IMR-90 (cell line): ENCODE data around the gene RNFT1. TPM values are rescaled to one million over a fixed set of nuclear protein-coding genes. Genes with fewer than 3 reads are reported as not detected.
"Not testable (repeated sequence)": the region's sequence is repeated elsewhere in the genome, so short reads cannot be mapped to it uniquely, and the experiment has no call there.

Experiments used
- ATAC-seq: fragments of 200-7000 bp; cut with Tn5 transposase; 2 replicates; pipeline ENCODE4 v1.9.1; 2020; ENCODE audit warnings: low read depth, mild to moderate bottlenecking, moderate library complexity
- BruUV-seq: library from RNA; stranded (reverse); fragments of 400-500 nt; replicated peaks from 2 replicates; lab custom pipeline; 2021; lab: Mats Ljungman, UMichigan
- CTCF ChIA-PET: fragments of 300-600 bp; formaldehyde crosslinking; extraction: SDS; loops from one replicate; lab custom pipeline; 2021; ENCODE audit warnings: antibody characterized with exemption; lab: Yijun Ruan, JAX
- POLR2A ChIA-PET: fragments of 300-600 bp; sonication (Branson Sonifier 250); formaldehyde crosslinking; loops from one replicate; lab custom pipeline; 2022; ENCODE audit warnings: antibody characterized with exemption; ENCODE audit not compliant: unreplicated experiment; lab: Charles Lee
- DNase-seq: peaks from one replicate; pipeline ENCODE4 v3.0.0; 2013
- H2AFZ ChIP-seq: replicated peaks from 2 replicates; pipeline ENCODE3; 2013; ENCODE audit warnings: low read length, mild to moderate bottlenecking; ENCODE audit not compliant: poor library complexity
- H2AK5ac ChIP-seq: 2 replicates; pipeline ENCODE4 v1.6.1; 2013; ENCODE audit warnings: low read depth, low read length, inconsistent platforms
- H2AK9ac ChIP-seq: replicated peaks from 2 replicates; pipeline ENCODE3; 2013; ENCODE audit warnings: mild to moderate bottlenecking, low read depth, low read length, moderate library complexity; ENCODE audit not compliant: poor library complexity
- H2BK120ac ChIP-seq: 2 replicates; pipeline ENCODE4 v1.6.1; 2013; ENCODE audit warnings: low read depth, low read length, inconsistent platforms
- H2BK15ac ChIP-seq: 3 replicates; pipeline ENCODE4 v1.6.1; 2013; ENCODE audit warnings: low read depth, low read length, inconsistent platforms
- H2BK20ac ChIP-seq: 2 replicates; pipeline ENCODE4 v1.6.1; 2013; ENCODE audit warnings: low read depth, mild to moderate bottlenecking, inconsistent platforms, low read length, moderate library complexity
- H2BK5ac ChIP-seq: 2 replicates; pipeline ENCODE4 v1.6.1; 2013; ENCODE audit warnings: mild to moderate bottlenecking, low read depth, low read length, inconsistent platforms; ENCODE audit not compliant: poor library complexity, severe bottlenecking
- H3K14ac ChIP-seq: replicated peaks from 2 replicates; pipeline ENCODE4 v1.6.1; 2013; ENCODE audit warnings: low read depth, low read length, inconsistent platforms
- H3K18ac ChIP-seq: 2 replicates; pipeline ENCODE4 v1.6.1; 2013; ENCODE audit warnings: low read depth, low read length, control low read depth
- H3K23ac ChIP-seq: 2 replicates; pipeline ENCODE4 v1.6.1; 2013; ENCODE audit warnings: low read depth, low read length, inconsistent platforms
- H3K27ac ChIP-seq: 2 replicates; pipeline ENCODE4 v1.5.1; 2013; ENCODE audit warnings: mild to moderate bottlenecking, control low read depth, low read length; ENCODE audit not compliant: insufficient read depth
- H3K27me3 ChIP-seq: 2 replicates; pipeline ENCODE4 v1.6.1; 2013; ENCODE audit warnings: low read length; ENCODE audit not compliant: control insufficient read depth, insufficient read depth
- H3K36me3 ChIP-seq: 2 replicates; pipeline ENCODE4 v1.6.1; 2013; ENCODE audit warnings: low read length, mixed read lengths; ENCODE audit not compliant: control insufficient read depth, insufficient read depth
- H3K4ac ChIP-seq: 2 replicates; pipeline ENCODE4 v1.6.1; 2013; ENCODE audit warnings: low read depth, low read length, inconsistent platforms
- H3K4me1 ChIP-seq: 2 replicates; pipeline ENCODE4 v1.6.1; 2013; ENCODE audit warnings: low read length, mixed read lengths; ENCODE audit not compliant: control insufficient read depth, insufficient read depth
- H3K4me2 ChIP-seq: 2 replicates; pipeline ENCODE4 v1.6.1; 2013; ENCODE audit warnings: low read depth, mild to moderate bottlenecking, control low read depth, low read length, moderate library complexity
- H3K4me3 ChIP-seq: 2 replicates; pipeline ENCODE4 v1.5.1; 2013; ENCODE audit warnings: low read depth, mild to moderate bottlenecking, control low read depth, low read length, moderate library complexity; ENCODE audit not compliant: insufficient read depth
- H3K56ac ChIP-seq: 2 replicates; pipeline ENCODE4 v1.6.1; 2013; ENCODE audit warnings: low read length, inconsistent platforms; ENCODE audit not compliant: insufficient read depth; ENCODE audit errors: extremely low read depth
- H3K79me1 ChIP-seq, 2 experiments: 2 replicates each; pipeline ENCODE4 v1.6.1; 2013; ENCODE audit warnings: low read length in 2 of 2, inconsistent platforms in 1 of 2, low read depth in 1 of 2
- H3K9ac ChIP-seq: 2 replicates; pipeline ENCODE4 v1.6.1; 2013; ENCODE audit warnings: low read depth, low read length, control low read depth
- H3K9me1 ChIP-seq: 2 replicates; pipeline ENCODE4 v1.6.1; 2013; ENCODE audit warnings: low read length, inconsistent platforms; ENCODE audit not compliant: insufficient read depth
- H3K9me3 ChIP-seq: 2 replicates; pipeline ENCODE4 v1.6.1; 2013; ENCODE audit warnings: low read length; ENCODE audit not compliant: control insufficient read depth, insufficient read depth
- H4K20me1 ChIP-seq: 2 replicates; pipeline ENCODE4 v1.6.1; 2013; ENCODE audit warnings: low read length, inconsistent platforms; ENCODE audit not compliant: insufficient read depth
- H4K5ac ChIP-seq: 2 replicates; pipeline ENCODE4 v1.6.1; 2013; ENCODE audit warnings: mild to moderate bottlenecking, low read depth, low read length, control low read depth
- H4K8ac ChIP-seq, 2 experiments: 2 replicates each; pipeline ENCODE4 v1.6.1; 2013; ENCODE audit warnings: low read depth in 2 of 2, low read length in 2 of 2, control low read depth in 1 of 2, inconsistent platforms in 1 of 2
- H4K91ac ChIP-seq: 2 replicates; pipeline ENCODE4 v1.6.1; 2013; ENCODE audit warnings: low read depth, low read length, inconsistent platforms; ENCODE audit not compliant: insufficient read depth
- BHLHE40 ChIP-seq: fragments of 150-350 bp; IDR thresholded peaks from 2 replicates; pipeline ENCODE4 v1.6.1; 2016; ENCODE audit warnings: mild to moderate bottlenecking, low read depth, low read length
- CHD1 ChIP-seq: IDR thresholded peaks from 2 replicates; pipeline ENCODE4 v1.6.1; 2012; ENCODE audit warnings: low read depth, low read length, improper control_type of control experiment
- ELK1 ChIP-seq: fragments of 150-350 bp; IDR thresholded peaks from 2 replicates; pipeline ENCODE4 v1.6.1; 2016; ENCODE audit warnings: low read depth, mild to moderate bottlenecking, low read length, moderate library complexity, borderline replicate concordance
- FOS ChIP-seq: fragments of 150-350 bp; IDR thresholded peaks from 2 replicates; pipeline ENCODE4 v1.6.1; 2016; ENCODE audit warnings: low read depth, low read length
- MAFK ChIP-seq: IDR thresholded peaks from 2 replicates; pipeline ENCODE4 v1.6.1; 2012; ENCODE audit warnings: low read depth, low read length, improper control_type of control experiment
- RFX5 ChIP-seq: IDR thresholded peaks from 2 replicates; pipeline ENCODE4 v1.8.0; 2012; ENCODE audit warnings: low read depth, mild to moderate bottlenecking, low read length, moderate library complexity
- SMC3 ChIP-seq: fragments of 150-350 bp; IDR thresholded peaks from 2 replicates; pipeline ENCODE4 v1.6.1; 2016; ENCODE audit warnings: low read depth, mild to moderate bottlenecking, antibody characterized with exemption, low read length, moderate library complexity
- WGBS, 2 experiments: methylation state at CpG; one replicate each; pipeline versions ENCODE4 v1.1.5 to v1.1.7; 2013; ENCODE audit warnings: missing lambda C conversion rate in 2 of 2; ENCODE audit not compliant: insufficient read length in 1 of 2; ENCODE audit errors: extremely low coverage in 2 of 2; 5-methylcytosine and 5-hydroxymethylcytosine counted together
- dilution Hi-C: fragments of 300-500 bp; cut with HindIII; formaldehyde crosslinking; loops from one replicate; pipeline ENCODE4 v1.14.3; 2018; ENCODE audit warnings: low sequenced_read_pairs; ENCODE audit not compliant: unreplicated experiment
- in situ Hi-C: fragments of 300-500 bp; cut with MboI; formaldehyde crosslinking; loops from 3 replicates; pipeline ENCODE4 v1.14.3; 2019; ENCODE audit warnings: low sequenced_read_pairs, inconsistent platforms, mixed read lengths
- intact Hi-C: fragments of 100-400 bp; cut with micrococcal nuclease; formaldehyde crosslinking; loops from 2 replicates; pipeline ENCODE4 v1.10.0; 2022
- polyA plus RNA-seq, 3 experiments: library from polyadenylated mRNA; depleted of rRNA; stranded (reverse); fragments of >200 nt; gene quantifications; 2 replicates each; pipeline ENCODE4 v1.2.3, GENCODE V29; 2012; ENCODE audit warnings: low replicate concordance in 1 of 3
- total RNA-seq: library from RNA; depleted of rRNA; stranded (reverse); fragments of >200 nt; gene quantifications from 2 replicates; pipeline ENCODE4 v1.2.3, GENCODE V29; 2012
- TF ChIP-seq, protein P1 (sequence below): fragments of 150-350 bp; IDR thresholded peaks from 2 replicates; pipeline ENCODE4 v1.6.1; 2017; ENCODE audit warnings: mild to moderate bottlenecking, antibody characterized with exemption, low read length, low read depth

The RNFT1 gene
- total and polyA plus RNA-seq, 2 of the 4 experiments (the other 2 are of a cell fraction), result 15.7 to 22.2 TPM

DNA sequence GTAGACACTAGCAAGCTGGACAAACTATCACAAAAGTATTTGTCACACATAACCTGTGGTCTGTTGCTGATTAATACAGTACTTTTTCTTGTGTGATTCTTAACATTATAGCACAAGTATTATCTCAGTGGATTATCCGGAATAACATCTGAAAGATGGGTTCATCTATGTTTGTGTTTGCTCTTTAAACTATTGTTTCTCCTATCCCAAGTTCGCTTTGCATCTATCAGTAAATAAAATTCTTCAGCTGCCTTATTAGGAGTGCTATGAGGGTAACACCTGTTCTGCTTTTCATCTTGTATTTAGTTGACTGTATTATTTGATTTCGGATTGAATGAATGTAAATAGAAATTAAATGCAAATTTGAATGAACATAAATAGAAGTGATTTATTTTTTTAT is 14.5 kb downstream of the RNFT1 start:
- H3K79me1 ChIP-seq, result no peaks in the 10 kb centered on the region
- POLR2A ChIA-PET, result no interaction called here
- no peak overlapping the region for H4K5ac ChIP-seq
- H3K4me2 ChIP-seq, result no peak overlapping the region
- ATAC-seq (no peak), DNase-seq (no peak)
- no peak overlapping the region for H2AK9ac ChIP-seq
- in situ Hi-C loops, result no loop called here
- no peak overlapping the region for H2BK5ac ChIP-seq
- no peak overlapping the region for H3K23ac ChIP-seq
- no peaks in the 10 kb centered on the region for H3K4me1 ChIP-seq
- no peaks in the 10 kb centered on the region for H3K27me3 ChIP-seq
- CTCF ChIA-PET, result no interaction called here
- H3K9me3 ChIP-seq, result no peaks in the 10 kb centered on the region
- H3K4ac ChIP-seq, result no peak overlapping the region
- H3K18ac ChIP-seq, result no peak overlapping the region
- H3K9ac ChIP-seq, result no peak overlapping the region
- H4K91ac ChIP-seq, result no peak overlapping the region
- H3K27ac ChIP-seq, result no peak overlapping the region
- BruUV-seq, result no TSS peak
- H2BK15ac ChIP-seq, result no peak overlapping the region
- no peak overlapping the region for H2BK120ac ChIP-seq
- no CpG with 5 or more reads among the region's 3 CpGs for WGBS, 2 experiments
- H2AFZ ChIP-seq, result no peak overlapping the region
- H2BK20ac ChIP-seq, result no peak overlapping the region
- no peaks in the 10 kb centered on the region for H4K20me1 ChIP-seq
- H3K9me1 ChIP-seq, result no peaks in the 10 kb centered on the region
- no peak overlapping the region for H4K8ac ChIP-seq
- peaks cover 6% of the 10 kb centered on the region; the same call in 1 of the 2 replicates for H3K36me3 ChIP-seq
- dilution Hi-C loops, result no loop called here
- H2AK5ac ChIP-seq, result no peak overlapping the region
- no peak overlapping the region for H3K4me3 ChIP-seq
- no peak overlapping the region for H3K56ac ChIP-seq
- no peak overlapping the region for H3K14ac ChIP-seq
- TF ChIP-seq ELK1 (no peak), MAFK (no peak), CHD1 (no peak), FOS (no peak), RFX5 (no peak), BHLHE40 (no peak), SMC3 (no peak)
- TF ChIP-seq, protein P1, sequence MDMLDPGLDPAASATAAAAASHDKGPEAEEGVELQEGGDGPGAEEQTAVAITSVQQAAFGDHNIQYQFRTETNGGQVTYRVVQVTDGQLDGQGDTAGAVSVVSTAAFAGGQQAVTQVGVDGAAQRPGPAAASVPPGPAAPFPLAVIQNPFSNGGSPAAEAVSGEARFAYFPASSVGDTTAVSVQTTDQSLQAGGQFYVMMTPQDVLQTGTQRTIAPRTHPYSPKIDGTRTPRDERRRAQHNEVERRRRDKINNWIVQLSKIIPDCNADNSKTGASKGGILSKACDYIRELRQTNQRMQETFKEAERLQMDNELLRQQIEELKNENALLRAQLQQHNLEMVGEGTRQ, result no peak
- intact Hi-C loops, result loop anchor here (5.0 kb wide), 1 partner anchor 33 kb away; no protein-coding TSS in a partner anchor

DNA sequence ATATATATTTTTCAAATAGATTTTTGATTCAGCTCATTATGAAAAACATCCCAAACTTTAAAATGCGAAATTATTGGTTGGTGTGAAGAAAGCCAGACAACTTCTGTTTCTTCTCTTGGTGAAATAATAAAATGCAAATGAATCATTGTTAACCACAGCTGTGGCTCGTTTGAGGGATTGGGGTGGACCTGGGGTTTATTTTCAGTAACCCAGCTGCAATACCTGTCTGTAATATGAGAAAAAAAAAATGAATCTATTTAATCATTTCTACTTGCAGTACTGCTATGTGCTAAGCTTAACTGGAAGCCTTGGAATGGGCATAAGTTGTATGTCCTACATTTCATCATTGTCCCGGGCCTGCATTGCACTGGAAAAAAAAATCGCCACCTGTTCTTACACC is 17.2 kb downstream of the RNFT1 start:
- H3K27me3 ChIP-seq, H3K56ac ChIP-seq, H3K14ac ChIP-seq, H3K27ac ChIP-seq, H3K23ac ChIP-seq, H4K20me1 ChIP-seq, H2BK20ac ChIP-seq, DNase-seq, H2AK9ac ChIP-seq, POLR2A ChIA-PET, H2BK120ac ChIP-seq, H3K4me1 ChIP-seq, H3K4me3 ChIP-seq, H4K5ac ChIP-seq, H3K18ac ChIP-seq, intact Hi-C loops, H4K91ac ChIP-seq, CTCF ChIA-PET, ATAC-seq, H3K9ac ChIP-seq, H2AFZ ChIP-seq, H4K8ac ChIP-seq, H2AK5ac ChIP-seq, H3K79me1 ChIP-seq, H3K9me3 ChIP-seq, H2BK15ac ChIP-seq, H3K4me2 ChIP-seq, H3K9me1 ChIP-seq, BruUV-seq, H3K4ac ChIP-seq, H2BK5ac ChIP-seq: not testable (repeated sequence)
- no CpG with 5 or more reads among the region's 4 CpGs for WGBS, 2 experiments
- H3K36me3 ChIP-seq, result peaks cover 12% of the 10 kb centered on the region
- dilution Hi-C loops, result loop anchor here (25.0 kb wide), 1 partner anchor 115 kb away; no protein-coding TSS in a partner anchor
- in situ Hi-C loops, result loop anchor here (10.0 to 25.0 kb wide), 2 partner anchors 107 to 240 kb away; no protein-coding TSS in a partner anchor
